Endothelial cell of umbilical vein (primary cell): ENCODE data around the gene EGF. TPM values are rescaled to one million over a fixed set of nuclear protein-coding genes. Genes with fewer than 3 reads are reported as not detected.

Experiments
- BruUV-seq: library from RNA; stranded (reverse); fragments of 400-500 nt; replicated peaks from 2 replicates; lab custom pipeline; 2021; lab: Mats Ljungman, UMichigan
- CTCF ChIA-PET: fragments of 300-600, 350-600 bp; sonication (Branson Sonifier 250); formaldehyde crosslinking; loops from one replicate; lab custom pipeline; 2021; ENCODE audit warnings: antibody characterized with exemption, inconsistent platforms; lab: Charles Lee
- POLR2A ChIA-PET: fragments of 300-600, 350-600 bp; sonication (Branson Sonifier 250); formaldehyde crosslinking; loops from one replicate; lab custom pipeline; 2021; ENCODE audit warnings: antibody characterized with exemption, inconsistent platforms; lab: Charles Lee
- DNase-seq: peaks from one replicate; pipeline ENCODE4 v3.0.0-alpha.2; 2011; ENCODE audit warnings: low read depth, low spot score
- FAIRE-seq: peaks from 2 replicates; lab custom pipeline; 2011; peaks lifted over from hg19 to GRCh38; lab: Jason Lieb, UNC
- H2AFZ ChIP-seq: 2 replicates; pipeline ENCODE4 v1.6.0; 2012; ENCODE audit warnings: low read depth, low read length, control low read depth, inconsistent platforms
- H3K27ac ChIP-seq: 2 replicates; pipeline ENCODE4 v1.5.1; 2011; ENCODE audit warnings: low read depth, mild to moderate bottlenecking, control low read depth, low read length, moderate library complexity; ENCODE audit not compliant: insufficient read depth
- H3K27me3 ChIP-seq, 2 experiments: 2 replicates each; pipeline versions ENCODE4 v1.6.0 to v1.6.1; 2011; ENCODE audit warnings: low read length in 2 of 2, mixed read lengths in 1 of 2; ENCODE audit not compliant: control insufficient read depth in 2 of 2, insufficient read depth in 2 of 2
- H3K36me3 ChIP-seq, 2 experiments: 2 replicates in 1 of 2; 3 replicates in 1 of 2; pipeline ENCODE4 v1.5.1; 2011; ENCODE audit warnings: low read length in 2 of 2, mild to moderate bottlenecking in 1 of 2, moderate library complexity in 1 of 2; ENCODE audit not compliant: control insufficient read depth in 2 of 2, insufficient read depth in 2 of 2; ENCODE audit errors: extremely low read depth in 1 of 2
- H3K4me1 ChIP-seq: 3 replicates; pipeline ENCODE4 v1.5.1; 2011; ENCODE audit warnings: mild to moderate bottlenecking, low read length; ENCODE audit not compliant: control insufficient read depth, insufficient read depth; ENCODE audit errors: extremely low read depth
- H3K4me2 ChIP-seq: 2 replicates; pipeline ENCODE4 v1.6.1; 2011; ENCODE audit warnings: low read length, control low read depth, mixed read lengths; ENCODE audit not compliant: insufficient read depth
- H3K4me3 ChIP-seq, 3 experiments: fragments of 200-600 bp in 1 of 3; sonication (generic), shearing (Covaris generic) in 1 of 3; replicated peaks in 1 of 3; 2 replicates each; pipeline ENCODE4 v1.5.1; 2011 to 2016; ENCODE audit warnings: control low read depth in 3 of 3, low read length in 3 of 3, mild to moderate bottlenecking in 2 of 3, inconsistent platforms in 1 of 3, low read depth in 1 of 3, moderate library complexity in 1 of 3; ENCODE audit not compliant: insufficient read depth in 1 of 3
- H3K79me2 ChIP-seq: 2 replicates; pipeline ENCODE4 v1.6.0; 2012; ENCODE audit warnings: low read length, inconsistent platforms; ENCODE audit not compliant: control insufficient read depth, insufficient read depth
- H3K9ac ChIP-seq: replicated peaks from 2 replicates; pipeline ENCODE3; 2011; ENCODE audit warnings: low read length, control low read depth; ENCODE audit not compliant: insufficient read depth; ENCODE audit errors: extremely low read depth
- H3K9me1 ChIP-seq: replicated peaks from 3 replicates; pipeline ENCODE4 v1.6.0; 2011; ENCODE audit warnings: mild to moderate bottlenecking, low read length; ENCODE audit not compliant: control insufficient read depth, insufficient read depth; ENCODE audit errors: extremely low read depth
- H3K9me3 ChIP-seq: replicated peaks from 2 replicates; pipeline ENCODE4 v1.5.1; 2012; ENCODE audit warnings: low read length, inconsistent platforms; ENCODE audit not compliant: control insufficient read depth, insufficient read depth
- H4K20me1 ChIP-seq: replicated peaks from 2 replicates; pipeline ENCODE3; 2011; ENCODE audit warnings: mild to moderate bottlenecking, low read length; ENCODE audit not compliant: control insufficient read depth, insufficient read depth; ENCODE audit errors: extremely low read depth
- EZH2 ChIP-seq: IDR thresholded peaks from 2 replicates; pipeline ENCODE4 v1.6.1; 2012; ENCODE audit warnings: borderline replicate concordance, low read depth, mild to moderate bottlenecking, moderate library complexity, low read length, inconsistent platforms; ENCODE audit not compliant: severe bottlenecking
- FOS ChIP-seq: IDR thresholded peaks from 2 replicates; pipeline ENCODE4 v1.6.1; 2011; ENCODE audit warnings: mild to moderate bottlenecking, low read length, moderate library complexity, borderline replicate concordance; ENCODE audit not compliant: insufficient read depth
- GATA2 ChIP-seq: IDR thresholded peaks from 2 replicates; pipeline ENCODE4 v1.7.0; 2011; ENCODE audit warnings: low read depth, mild to moderate bottlenecking, moderate library complexity, mixed read lengths, low read length; ENCODE audit not compliant: insufficient read length, insufficient read depth
- JUN ChIP-seq: IDR thresholded peaks from 2 replicates; pipeline ENCODE4 v1.6.1; 2011; ENCODE audit warnings: borderline replicate concordance, low read depth; ENCODE audit not compliant: insufficient read length, insufficient read depth
- MAX ChIP-seq: IDR thresholded peaks from 2 replicates; pipeline ENCODE4 v1.6.1; 2011; ENCODE audit not compliant: insufficient read depth, insufficient read length
- MYC ChIP-seq: IDR thresholded peaks from one replicate; pipeline ENCODE4 v1.6.1; 2011; ENCODE audit warnings: mild to moderate bottlenecking, low read depth, low read length
- POLR2A ChIP-seq: IDR thresholded peaks from 2 replicates; pipeline ENCODE4 v1.6.1; 2012; ENCODE audit warnings: low read depth, mild to moderate bottlenecking, control low read depth, low read length
- POLR2AphosphoS5 ChIP-seq: IDR thresholded peaks from 2 replicates; pipeline ENCODE4 v1.6.1; 2012; ENCODE audit warnings: low read depth, mild to moderate bottlenecking, control low read depth, low read length, moderate library complexity; ENCODE audit not compliant: insufficient read depth
- dilution Hi-C: fragments of 300-500 bp; cut with MboI; formaldehyde crosslinking; loops from one replicate; pipeline ENCODE4 v1.15.0; 2019; ENCODE audit warnings: low sequenced_read_pairs; ENCODE audit not compliant: extremely low pct_ligation_motif_present
- intact Hi-C: fragments of 100-400 bp; cut with micrococcal nuclease; formaldehyde crosslinking; loops from one replicate; pipeline ENCODE4 v1.10.0; 2022
- polyA plus RNA-seq, 4 experiments: library from polyadenylated mRNA; depleted of rRNA in 3 of 4; stranded (reverse) in 3 of 4; unstranded in 1 of 4; fragments of >200 nt; gene quantifications; 2 replicates each; pipeline versions ENCODE4 v1.2.1 to v1.2.3, GENCODE V29; 2011 to 2012; ENCODE audit warnings: missing spikeins in 1 of 4
- total RNA-seq: library from RNA; stranded (reverse); gene quantifications from 2 replicates; pipeline ENCODE4 v1.2.3, GENCODE V29; 2021
- TF ChIP-seq, protein P1 (sequence below), 2 donors: IDR thresholded peaks; 1 replicate in 1 of 2; 2 replicates in 1 of 2; pipeline ENCODE4 v1.5.1; 2011; ENCODE audit warnings: low read length in 2 of 2, mild to moderate bottlenecking in 2 of 2, moderate library complexity in 2 of 2, control low read depth in 1 of 2, inconsistent platforms in 1 of 2, low read depth in 1 of 2; ENCODE audit not compliant: insufficient read depth in 1 of 2; ENCODE audit errors: extremely low read depth in 1 of 2

The EGF gene
- total and polyA plus RNA-seq, 2 donors (not counting 3 experiments of a cell fraction or from before 2014, with no cell fraction given) = not detected

- dilution Hi-C loops (no loop called here), intact Hi-C loops (no loop called here)
- POLR2A ChIA-PET = no interaction called here
- no TSS peak for BruUV-seq
- no peaks in the 10 kb centered on the region for H3K4me1 ChIP-seq
- no peaks in the 10 kb centered on the region for H3K9me1 ChIP-seq
- no peak overlapping the region for H2AFZ ChIP-seq
- H3K4me2 ChIP-seq = no peak overlapping the region
- CTCF ChIA-PET = no interaction called here
- no peaks in the 10 kb centered on the region for H3K79me2 ChIP-seq
- no peaks in the 10 kb centered on the region for H3K9me3 ChIP-seq
- H4K20me1 ChIP-seq = no peaks in the 10 kb centered on the region
- no peak for DNase-seq
- H3K4me3 ChIP-seq = no peak overlapping the region
- H3K27ac ChIP-seq = no peak overlapping the region
- H3K9ac ChIP-seq = no peak overlapping the region
- H3K36me3 ChIP-seq = no peaks in the 10 kb centered on the region
- TF ChIP-seq EZH2 = no peak
- TF ChIP-seq, protein P1, sequence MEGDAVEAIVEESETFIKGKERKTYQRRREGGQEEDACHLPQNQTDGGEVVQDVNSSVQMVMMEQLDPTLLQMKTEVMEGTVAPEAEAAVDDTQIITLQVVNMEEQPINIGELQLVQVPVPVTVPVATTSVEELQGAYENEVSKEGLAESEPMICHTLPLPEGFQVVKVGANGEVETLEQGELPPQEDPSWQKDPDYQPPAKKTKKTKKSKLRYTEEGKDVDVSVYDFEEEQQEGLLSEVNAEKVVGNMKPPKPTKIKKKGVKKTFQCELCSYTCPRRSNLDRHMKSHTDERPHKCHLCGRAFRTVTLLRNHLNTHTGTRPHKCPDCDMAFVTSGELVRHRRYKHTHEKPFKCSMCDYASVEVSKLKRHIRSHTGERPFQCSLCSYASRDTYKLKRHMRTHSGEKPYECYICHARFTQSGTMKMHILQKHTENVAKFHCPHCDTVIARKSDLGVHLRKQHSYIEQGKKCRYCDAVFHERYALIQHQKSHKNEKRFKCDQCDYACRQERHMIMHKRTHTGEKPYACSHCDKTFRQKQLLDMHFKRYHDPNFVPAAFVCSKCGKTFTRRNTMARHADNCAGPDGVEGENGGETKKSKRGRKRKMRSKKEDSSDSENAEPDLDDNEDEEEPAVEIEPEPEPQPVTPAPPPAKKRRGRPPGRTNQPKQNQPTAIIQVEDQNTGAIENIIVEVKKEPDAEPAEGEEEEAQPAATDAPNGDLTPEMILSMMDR (IDR thresholded peaks at IDR 0.05; ENCODE audit: extremely low read depth in 1 of 2, insufficient read depth in 1 of 2, low read depth in 1 of 2, low read length in 2 of 2) = no peak
- TF ChIP-seq MYC = no peak
- FAIRE-seq = peak; percentile 15
- no peaks in the 10 kb centered on the region for H3K27me3 ChIP-seq
Observed at GRCh38 chr4:109886303-109886702, 26.4 kb upstream of the EGF start.

- Histone ChIP-seq H3K9me1 (no peaks in the 10 kb centered on the region), H3K79me2 (no peaks in the 10 kb centered on the region), H3K4me3 (no peak overlapping the region), H3K36me3 (no peaks in the 10 kb centered on the region), H3K9me3 (no peaks in the 10 kb centered on the region), H3K9ac (no peak overlapping the region), H3K4me1 (no peaks in the 10 kb centered on the region), H4K20me1 (no peaks in the 10 kb centered on the region), H3K27ac (no peak overlapping the region), H2AFZ (peak overlapping the region; percentile 57), H3K4me2 (no peak overlapping the region), H3K27me3 (no peaks in the 10 kb centered on the region)
- intact Hi-C loops = no loop called here
- FAIRE-seq (no peak), DNase-seq (peak; percentile 6)
- dilution Hi-C loops = no loop called here
- CTCF ChIA-PET = no interaction called here
- no peak for TF ChIP-seq POLR2AphosphoS5
- TF ChIP-seq, protein P1 (IDR thresholded peaks at IDR 0.05; ENCODE audit: extremely low read depth in 1 of 2, insufficient read depth in 1 of 2, low read depth in 1 of 2, low read length in 2 of 2) = no peak
- no peak for TF ChIP-seq JUN
- no peak for TF ChIP-seq MYC
- TF ChIP-seq EZH2 = no peak
- TF ChIP-seq GATA2 = no peak
- TF ChIP-seq MAX = no peak
- TF ChIP-seq POLR2A = no peak
- TF ChIP-seq FOS = no peak
- BruUV-seq = no TSS peak
- POLR2A ChIA-PET = no interaction called here
Observed at GRCh38 chr4:109887071-109887470, 25.6 kb upstream of the EGF start.
